Gastrocnemius medialis (tissue), 4 donors: ENCODE data around the gene SPG11. TPM values are rescaled to one million over a fixed set of nuclear protein-coding genes. Genes with fewer than 3 reads are reported as not detected.
A peak's percentile ranks its signal among the peaks of the same experiment; 100 is the strongest.

ENCODE experiments used
- ATAC-seq, 2 donors: fragments of 150-250 bp; one replicate each; pipeline ENCODE4 v1.9.1; 2016
- DNase-seq, 2 donors: peaks; one replicate each; pipeline ENCODE4 v3.0.0-alpha.2; 2019
- H3K27ac ChIP-seq, 4 donors: fragments of 200-600 bp; sonication (generic); 1 replicate in 1 of 4; 2 replicates in 3 of 4; pipeline ENCODE4 v1.5.1; 2016 to 2018; ENCODE audit warnings: mild to moderate bottlenecking in 2 of 4, moderate library complexity in 1 of 4
- H3K27me3 ChIP-seq, 3 donors: fragments of 200-600 bp; sonication (generic) in 2 of 3; 1 replicate in 1 of 3; 2 replicates in 2 of 3; pipeline versions ENCODE4 v1.5.1 to v1.6.0; 2016 to 2019; ENCODE audit warnings: mild to moderate bottlenecking in 1 of 3, moderate library complexity in 1 of 3
- H3K36me3 ChIP-seq, 2 donors: fragments of 200-600 bp; sonication (generic) in 1 of 2; one replicate each; pipeline ENCODE4 v1.5.1; 2017 to 2018
- H3K4me1 ChIP-seq, 2 donors: fragments of 200-600 bp; sonication (generic) in 1 of 2; one replicate each; pipeline ENCODE4 v1.5.1; 2016 to 2017; ENCODE audit warnings: mild to moderate bottlenecking in 2 of 2
- H3K4me3 ChIP-seq, 4 donors: fragments of 200-600 bp; sonication (generic) in 3 of 4; 1 replicate in 1 of 4; 2 replicates in 3 of 4; pipeline ENCODE4 v1.5.1; 2016 to 2019; ENCODE audit warnings: mild to moderate bottlenecking in 2 of 4
- H3K9me3 ChIP-seq, 3 donors: fragments of 200-600 bp; sonication (generic) in 2 of 3; 1 replicate in 1 of 3; 2 replicates in 2 of 3; pipeline ENCODE4 v1.5.1; 2016 to 2019
- POLR2A ChIP-seq, 2 donors: fragments of 450-650 bp; IDR thresholded peaks; one replicate each; pipeline ENCODE4 v1.6.1; 2017; ENCODE audit warnings: antibody characterized with exemption in 2 of 2, mild to moderate bottlenecking in 2 of 2, moderate library complexity in 2 of 2
- in situ Hi-C, 4 donors: fragments of 200-750 bp; cut with MboI; loops; one replicate each; pipeline versions ENCODE4 v1.15.0 to v1.8.0; 2017; ENCODE audit warnings: low sequenced_read_pairs in 4 of 4
- intact Hi-C: fragments of 100-400 bp; cut with DNase I; formaldehyde crosslinking; loops from one replicate; pipeline ENCODE4 v1.15.1; 2023; ENCODE audit warnings: low total_unique reads
- total RNA-seq, 4 donors: library from RNA; depleted of rRNA; stranded (reverse); fragments of >200 nt; gene quantifications; one replicate each; pipeline versions ENCODE4 v1.1.0 to v1.2.3, GENCODE V29; 2016
- TF ChIP-seq, protein P1 (sequence below), 5 experiments: fragments of 450-650 bp in 3 of 5; fragments of 200-600 bp in 2 of 5; sonication (generic) in 2 of 5; IDR thresholded peaks in 4 of 5; conservative IDR thresholded peaks in 1 of 5; 1 replicate in 4 of 5; 2 replicates in 1 of 5; pipeline ENCODE4 v1.5.1; 2016 to 2019; ENCODE audit warnings: antibody characterized with exemption in 5 of 5, mild to moderate bottlenecking in 3 of 5, moderate library complexity in 3 of 5

The SPG11 gene, protein sequence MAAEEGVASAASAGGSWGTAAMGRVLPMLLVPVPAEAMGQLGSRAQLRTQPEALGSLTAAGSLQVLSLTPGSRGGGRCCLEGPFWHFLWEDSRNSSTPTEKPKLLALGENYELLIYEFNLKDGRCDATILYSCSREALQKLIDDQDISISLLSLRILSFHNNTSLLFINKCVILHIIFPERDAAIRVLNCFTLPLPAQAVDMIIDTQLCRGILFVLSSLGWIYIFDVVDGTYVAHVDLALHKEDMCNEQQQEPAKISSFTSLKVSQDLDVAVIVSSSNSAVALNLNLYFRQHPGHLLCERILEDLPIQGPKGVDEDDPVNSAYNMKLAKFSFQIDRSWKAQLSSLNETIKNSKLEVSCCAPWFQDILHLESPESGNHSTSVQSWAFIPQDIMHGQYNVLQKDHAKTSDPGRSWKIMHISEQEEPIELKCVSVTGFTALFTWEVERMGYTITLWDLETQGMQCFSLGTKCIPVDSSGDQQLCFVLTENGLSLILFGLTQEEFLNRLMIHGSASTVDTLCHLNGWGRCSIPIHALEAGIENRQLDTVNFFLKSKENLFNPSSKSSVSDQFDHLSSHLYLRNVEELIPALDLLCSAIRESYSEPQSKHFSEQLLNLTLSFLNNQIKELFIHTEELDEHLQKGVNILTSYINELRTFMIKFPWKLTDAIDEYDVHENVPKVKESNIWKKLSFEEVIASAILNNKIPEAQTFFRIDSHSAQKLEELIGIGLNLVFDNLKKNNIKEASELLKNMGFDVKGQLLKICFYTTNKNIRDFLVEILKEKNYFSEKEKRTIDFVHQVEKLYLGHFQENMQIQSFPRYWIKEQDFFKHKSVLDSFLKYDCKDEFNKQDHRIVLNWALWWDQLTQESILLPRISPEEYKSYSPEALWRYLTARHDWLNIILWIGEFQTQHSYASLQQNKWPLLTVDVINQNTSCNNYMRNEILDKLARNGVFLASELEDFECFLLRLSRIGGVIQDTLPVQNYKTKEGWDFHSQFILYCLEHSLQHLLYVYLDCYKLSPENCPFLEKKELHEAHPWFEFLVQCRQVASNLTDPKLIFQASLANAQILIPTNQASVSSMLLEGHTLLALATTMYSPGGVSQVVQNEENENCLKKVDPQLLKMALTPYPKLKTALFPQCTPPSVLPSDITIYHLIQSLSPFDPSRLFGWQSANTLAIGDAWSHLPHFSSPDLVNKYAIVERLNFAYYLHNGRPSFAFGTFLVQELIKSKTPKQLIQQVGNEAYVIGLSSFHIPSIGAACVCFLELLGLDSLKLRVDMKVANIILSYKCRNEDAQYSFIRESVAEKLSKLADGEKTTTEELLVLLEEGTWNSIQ (N-terminal part only)
- total RNA-seq, result 10 to 100 TPM; 32.8 to 51.7 (median 43.2) TPM

DNA sequence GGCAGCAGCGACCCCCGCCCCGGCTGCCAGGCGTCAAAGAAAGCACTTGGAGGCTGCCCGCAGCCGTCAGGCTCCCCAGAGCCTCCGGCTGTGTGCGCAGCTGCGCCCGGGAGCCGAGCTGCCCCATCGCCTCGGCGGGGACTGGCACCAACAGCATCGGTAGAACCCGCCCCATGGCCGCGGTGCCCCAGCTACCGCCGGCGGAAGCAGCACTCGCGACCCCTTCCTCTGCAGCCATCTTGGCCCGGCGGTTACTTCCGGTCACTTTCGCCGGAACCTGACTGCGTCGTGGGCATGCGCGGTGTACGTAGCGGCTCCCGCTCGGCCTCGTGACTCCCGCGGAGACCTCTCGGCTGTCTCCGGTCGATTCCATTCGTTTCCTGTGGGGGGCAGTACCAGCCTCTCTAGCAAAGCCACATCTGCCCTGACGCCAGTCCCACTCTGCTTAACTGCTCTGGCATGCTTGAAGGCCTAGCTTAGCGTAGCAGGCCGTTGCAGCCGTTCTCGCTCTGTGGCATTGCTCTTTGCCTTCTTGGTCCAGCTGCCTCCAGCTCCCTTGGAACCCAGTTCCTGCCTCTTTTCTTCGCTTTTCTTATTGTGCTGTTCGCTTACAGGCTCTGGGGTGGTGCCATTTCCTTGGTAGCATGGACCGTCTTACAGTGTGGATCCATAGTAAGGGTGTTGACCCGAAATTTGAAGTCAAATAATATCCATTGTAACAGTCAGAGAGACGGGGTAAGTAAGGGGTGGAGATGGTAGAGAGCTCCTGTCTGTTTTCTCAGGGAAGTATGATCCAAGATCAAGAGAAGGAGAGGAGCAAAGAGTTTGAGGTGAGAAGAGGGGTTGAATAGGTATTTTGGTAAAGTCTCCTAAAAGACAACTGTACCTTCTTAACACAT is at the start of gene SPG11:
SPG11 (minus strand) TSS at position 253 of the 899 bp plus-strand sequence; CDS start at position 238, 15 bp downstream.
- no peaks in the 10 kb centered on the region for H3K9me3 ChIP-seq
- intact Hi-C loops, result loop anchor here (1.0 to 5.0 kb wide), 4 partner anchors 48 to 126 kb away; partner anchors contain the start of genes B2M, EIF3J and PATL2
- peaks cover 0 to 13% of the 10 kb centered on the region in 2 donors for H3K36me3 ChIP-seq
- peak within 1 kb of the TSS; percentile 95 to 99 (median 98) for H3K27ac ChIP-seq
- H3K27me3 ChIP-seq, result no peaks in the 10 kb centered on the region
- H3K4me3 ChIP-seq, result peak within 1 kb of the TSS; percentile 94 to 98 (median 96)
- DNase-seq (peak; percentile 95 to 98), ATAC-seq (peak; percentile 96 to 97)
- in situ Hi-C loops, result loop anchor here in 2 of 4 donors (5.0 to 10.0 kb wide), 4 partner anchors 49 to 361 kb away; partner anchors contain the start of genes TRIM69 (in 2 of the 2), B2M (in 1 of the 2), PATL2 (in 1 of the 2) and SORD (in 1 of the 2)
- peak; percentile 92 to 96 for TF ChIP-seq POLR2A (IDR thresholded peaks at IDR 0.05)
- TF ChIP-seq, protein P1, sequence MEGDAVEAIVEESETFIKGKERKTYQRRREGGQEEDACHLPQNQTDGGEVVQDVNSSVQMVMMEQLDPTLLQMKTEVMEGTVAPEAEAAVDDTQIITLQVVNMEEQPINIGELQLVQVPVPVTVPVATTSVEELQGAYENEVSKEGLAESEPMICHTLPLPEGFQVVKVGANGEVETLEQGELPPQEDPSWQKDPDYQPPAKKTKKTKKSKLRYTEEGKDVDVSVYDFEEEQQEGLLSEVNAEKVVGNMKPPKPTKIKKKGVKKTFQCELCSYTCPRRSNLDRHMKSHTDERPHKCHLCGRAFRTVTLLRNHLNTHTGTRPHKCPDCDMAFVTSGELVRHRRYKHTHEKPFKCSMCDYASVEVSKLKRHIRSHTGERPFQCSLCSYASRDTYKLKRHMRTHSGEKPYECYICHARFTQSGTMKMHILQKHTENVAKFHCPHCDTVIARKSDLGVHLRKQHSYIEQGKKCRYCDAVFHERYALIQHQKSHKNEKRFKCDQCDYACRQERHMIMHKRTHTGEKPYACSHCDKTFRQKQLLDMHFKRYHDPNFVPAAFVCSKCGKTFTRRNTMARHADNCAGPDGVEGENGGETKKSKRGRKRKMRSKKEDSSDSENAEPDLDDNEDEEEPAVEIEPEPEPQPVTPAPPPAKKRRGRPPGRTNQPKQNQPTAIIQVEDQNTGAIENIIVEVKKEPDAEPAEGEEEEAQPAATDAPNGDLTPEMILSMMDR (IDR thresholded peaks at IDR 0.05 in 4 of 5, conservative IDR thresholded peaks at IDR 0.05 in 1 of 5), result peak; percentile 93 to 98 (median 96)
- peaks cover 21 to 25% of the 10 kb centered on the region in 2 donors for H3K4me1 ChIP-seq

DNA sequence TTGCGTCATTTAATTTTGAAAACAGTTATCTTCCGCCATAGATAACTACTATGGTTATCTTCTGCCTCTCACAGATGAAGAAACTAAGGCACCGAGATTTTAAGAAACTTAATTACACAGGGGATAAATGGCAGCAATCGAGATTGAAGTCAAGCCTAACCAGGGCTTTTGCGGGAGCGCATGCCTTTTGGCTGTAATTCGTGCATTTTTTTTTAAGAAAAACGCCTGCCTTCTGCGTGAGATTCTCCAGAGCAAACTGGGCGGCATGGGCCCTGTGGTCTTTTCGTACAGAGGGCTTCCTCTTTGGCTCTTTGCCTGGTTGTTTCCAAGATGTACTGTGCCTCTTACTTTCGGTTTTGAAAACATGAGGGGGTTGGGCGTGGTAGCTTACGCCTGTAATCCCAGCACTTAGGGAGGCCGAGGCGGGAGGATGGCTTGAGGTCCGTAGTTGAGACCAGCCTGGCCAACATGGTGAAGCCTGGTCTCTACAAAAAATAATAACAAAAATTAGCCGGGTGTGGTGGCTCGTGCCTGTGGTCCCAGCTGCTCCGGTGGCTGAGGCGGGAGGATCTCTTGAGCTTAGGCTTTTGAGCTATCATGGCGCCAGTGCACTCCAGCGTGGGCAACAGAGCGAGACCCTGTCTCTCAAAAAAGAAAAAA is 49.0 kb upstream of the SPG11 start:
- peak overlapping the region; percentile 96 to 99 (median 98) for H3K27ac ChIP-seq
- TF ChIP-seq, protein P1 (IDR thresholded peaks at IDR 0.05 in 4 of 5, conservative IDR thresholded peaks at IDR 0.05 in 1 of 5), result no peak
- peak in 1 of 2 donors; percentile 45 for TF ChIP-seq POLR2A (IDR thresholded peaks at IDR 0.05)
- H3K36me3 ChIP-seq, result peaks cover under 1 to 24% of the 10 kb centered on the region in 2 donors
- ATAC-seq (peak; percentile 41 to 57), DNase-seq (peak; percentile 59 to 65)
- no peaks in the 10 kb centered on the region for H3K27me3 ChIP-seq
- in situ Hi-C loops (loop anchor here in 1 of 4 donors (5.0 to 25.0 kb wide), 2 partner anchors 50 to 925 kb away; partner anchors contain the start of genes ELL3, SERF2 and SPG11), intact Hi-C loops (loop anchor here (5.0 to 10.0 kb wide), 5 partner anchors 170 to 925 kb away; partner anchors contain the start of genes CTDSPL2, GOLM2, SHF and SQOR)
- H3K4me3 ChIP-seq, result peak overlapping the region; percentile 91 to 97 (median 94)
- no peaks in the 10 kb centered on the region for H3K9me3 ChIP-seq
- peaks cover 21 to 28% of the 10 kb centered on the region in 2 donors for H3K4me1 ChIP-seq

DNA sequence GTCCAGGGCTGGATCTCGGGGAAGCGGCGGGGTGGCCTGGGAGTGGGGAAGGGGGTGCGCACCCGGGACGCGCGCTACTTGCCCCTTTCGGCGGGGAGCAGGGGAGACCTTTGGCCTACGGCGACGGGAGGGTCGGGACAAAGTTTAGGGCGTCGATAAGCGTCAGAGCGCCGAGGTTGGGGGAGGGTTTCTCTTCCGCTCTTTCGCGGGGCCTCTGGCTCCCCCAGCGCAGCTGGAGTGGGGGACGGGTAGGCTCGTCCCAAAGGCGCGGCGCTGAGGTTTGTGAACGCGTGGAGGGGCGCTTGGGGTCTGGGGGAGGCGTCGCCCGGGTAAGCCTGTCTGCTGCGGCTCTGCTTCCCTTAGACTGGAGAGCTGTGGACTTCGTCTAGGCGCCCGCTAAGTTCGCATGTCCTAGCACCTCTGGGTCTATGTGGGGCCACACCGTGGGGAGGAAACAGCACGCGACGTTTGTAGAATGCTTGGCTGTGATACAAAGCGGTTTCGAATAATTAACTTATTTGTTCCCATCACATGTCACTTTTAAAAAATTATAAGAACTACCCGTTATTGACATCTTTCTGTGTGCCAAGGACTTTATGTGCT is 48.4 kb upstream of the SPG11 start:
- intact Hi-C loops, result loop anchor here (1.0 to 10.0 kb wide), 7 partner anchors 17 to 925 kb away; partner anchors contain the start of genes CTDSPL2, GOLM2, SHF and SPG11
- in situ Hi-C loops, result loop anchor here in 1 of 4 donors (5.0 to 25.0 kb wide), 2 partner anchors 50 to 925 kb away; partner anchors contain the start of genes ELL3, SERF2 and SPG11

More for the DNA sequence above, 48.4 kb upstream of the SPG11 start:
- TF ChIP-seq POLR2A (IDR thresholded peaks at IDR 0.05), result no peak
- TF ChIP-seq, protein P1 (IDR thresholded peaks at IDR 0.05 in 4 of 5, conservative IDR thresholded peaks at IDR 0.05 in 1 of 5), result no peak
- H3K27ac ChIP-seq, result peak overlapping the region; percentile 96 to 99 (median 98)
- H3K4me1 ChIP-seq, result peaks cover 21 to 28% of the 10 kb centered on the region in 2 donors
- no peaks in the 10 kb centered on the region for H3K9me3 ChIP-seq
- H3K4me3 ChIP-seq, result peak overlapping the region; percentile 91 to 97 (median 94)
- no peaks in the 10 kb centered on the region for H3K27me3 ChIP-seq
- peaks cover 0 to 18% of the 10 kb centered on the region in 2 donors for H3K36me3 ChIP-seq
- ATAC-seq (peak; percentile 62), DNase-seq (peak; percentile 19 to 45)
